Thyroid gland (tissue), 4 donors: ENCODE data around the gene IQSEC3. TPM values are rescaled to one million over a fixed set of nuclear protein-coding genes. Genes with fewer than 3 reads are reported as not detected.

ENCODE experiments used
- DNase-seq, 2 donors: peaks; one replicate each; pipeline ENCODE4 v3.0.0-alpha.2; 2019
- H3K27ac ChIP-seq, 3 donors: fragments of 200-600 bp; sonication (generic); 1 replicate in 2 of 3; 2 replicates in 1 of 3; pipeline ENCODE4 v1.5.1; 2016 to 2019; ENCODE audit warnings: mild to moderate bottlenecking in 1 of 3, moderate library complexity in 1 of 3
- H3K27me3 ChIP-seq: fragments of 200-600 bp; sonication (generic); one replicate; pipeline ENCODE4 v1.5.1; 2019
- H3K36me3 ChIP-seq, 2 donors: fragments of 200-600 bp; sonication (generic); one replicate each; pipeline ENCODE4 v1.5.1; 2016 to 2019
- H3K4me1 ChIP-seq, 2 donors: fragments of 200-600 bp; sonication (generic); one replicate each; pipeline ENCODE4 v1.5.1; 2017 to 2019
- H3K4me3 ChIP-seq, 3 donors: fragments of 200-600 bp; sonication (generic); replicated peaks in 1 of 3; 1 replicate in 2 of 3; 2 replicates in 1 of 3; pipeline ENCODE4 v1.5.1; 2016; ENCODE audit warnings: mild to moderate bottlenecking in 1 of 3
- H3K9me3 ChIP-seq: fragments of 200-600 bp; sonication (generic); one replicate; pipeline ENCODE4 v1.5.1; 2017
- POLR2A ChIP-seq, 2 donors: fragments of 450-650 bp; IDR thresholded peaks; one replicate each; pipeline ENCODE4 v1.6.1; 2017; ENCODE audit warnings: antibody characterized with exemption in 2 of 2, mild to moderate bottlenecking in 2 of 2, moderate library complexity in 1 of 2
- WGBS, 2 donors: methylation state at CpG; one replicate each; pipeline ENCODE4 v1.1.5; 2017; 5-methylcytosine and 5-hydroxymethylcytosine counted together
- intact Hi-C: fragments of 100-400 bp; cut with DNase I; formaldehyde crosslinking; loops from one replicate; pipeline ENCODE4 v1.15.1; 2023
- total RNA-seq, 4 donors: library from RNA; depleted of rRNA; stranded (reverse); fragments of >200 nt; gene quantifications; one replicate each; pipeline ENCODE4 v1.2.3, GENCODE V29; 2016
- TF ChIP-seq, protein P1 (sequence below), 6 experiments: fragments of 200-600 bp in 3 of 6; fragments of 450-650 bp in 3 of 6; sonication (generic) in 3 of 6; IDR thresholded peaks; one replicate each; pipeline ENCODE4 v1.5.1; 2016 to 2019; ENCODE audit warnings: antibody characterized with exemption in 6 of 6, mild to moderate bottlenecking in 2 of 6, inconsistent platforms in 1 of 6, moderate library complexity in 1 of 6

IQSEC3 gene
- total RNA-seq, 4 donors from 2014 or later = 0.27 to 1.3 (median 1.0) TPM

DNA sequence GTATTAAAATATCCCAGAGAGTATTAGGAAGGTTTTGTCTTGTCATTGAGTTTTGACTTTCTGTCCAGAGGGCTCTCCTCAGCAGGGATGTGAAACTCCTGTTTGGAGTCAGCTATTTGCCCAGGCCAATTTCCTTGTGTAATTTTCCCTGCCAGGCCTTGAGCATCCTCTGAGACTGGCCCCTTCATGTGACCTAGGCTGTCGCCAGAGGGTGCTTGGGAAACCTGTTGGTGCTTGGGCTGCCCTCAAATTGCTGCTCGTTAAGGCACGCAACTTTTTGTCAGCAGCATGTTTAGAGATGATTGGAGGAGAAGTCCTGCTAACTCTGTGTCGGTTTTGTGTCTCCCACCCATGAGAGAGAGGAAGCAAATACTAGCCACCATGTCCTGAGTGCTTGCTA is 39.1 kb downstream of the IQSEC3 start:
- no peak for DNase-seq
- no peak overlapping the region for H3K27ac ChIP-seq
- intact Hi-C loops = no loop called here
- TF ChIP-seq, protein P1, sequence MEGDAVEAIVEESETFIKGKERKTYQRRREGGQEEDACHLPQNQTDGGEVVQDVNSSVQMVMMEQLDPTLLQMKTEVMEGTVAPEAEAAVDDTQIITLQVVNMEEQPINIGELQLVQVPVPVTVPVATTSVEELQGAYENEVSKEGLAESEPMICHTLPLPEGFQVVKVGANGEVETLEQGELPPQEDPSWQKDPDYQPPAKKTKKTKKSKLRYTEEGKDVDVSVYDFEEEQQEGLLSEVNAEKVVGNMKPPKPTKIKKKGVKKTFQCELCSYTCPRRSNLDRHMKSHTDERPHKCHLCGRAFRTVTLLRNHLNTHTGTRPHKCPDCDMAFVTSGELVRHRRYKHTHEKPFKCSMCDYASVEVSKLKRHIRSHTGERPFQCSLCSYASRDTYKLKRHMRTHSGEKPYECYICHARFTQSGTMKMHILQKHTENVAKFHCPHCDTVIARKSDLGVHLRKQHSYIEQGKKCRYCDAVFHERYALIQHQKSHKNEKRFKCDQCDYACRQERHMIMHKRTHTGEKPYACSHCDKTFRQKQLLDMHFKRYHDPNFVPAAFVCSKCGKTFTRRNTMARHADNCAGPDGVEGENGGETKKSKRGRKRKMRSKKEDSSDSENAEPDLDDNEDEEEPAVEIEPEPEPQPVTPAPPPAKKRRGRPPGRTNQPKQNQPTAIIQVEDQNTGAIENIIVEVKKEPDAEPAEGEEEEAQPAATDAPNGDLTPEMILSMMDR (IDR thresholded peaks at IDR 0.05) = no peak
- TF ChIP-seq POLR2A (IDR thresholded peaks at IDR 0.05) = no peak
- no peak overlapping the region for H3K4me3 ChIP-seq
- no peaks in the 10 kb centered on the region for H3K4me1 ChIP-seq
- no peaks in the 10 kb centered on the region for H3K9me3 ChIP-seq
- 85 to 94% methylated on average over 4 of the region's 4 CpGs for WGBS, 2 donors
- H3K27me3 ChIP-seq = no peaks in the 10 kb centered on the region
- H3K36me3 ChIP-seq = no peaks in the 10 kb centered on the region

DNA sequence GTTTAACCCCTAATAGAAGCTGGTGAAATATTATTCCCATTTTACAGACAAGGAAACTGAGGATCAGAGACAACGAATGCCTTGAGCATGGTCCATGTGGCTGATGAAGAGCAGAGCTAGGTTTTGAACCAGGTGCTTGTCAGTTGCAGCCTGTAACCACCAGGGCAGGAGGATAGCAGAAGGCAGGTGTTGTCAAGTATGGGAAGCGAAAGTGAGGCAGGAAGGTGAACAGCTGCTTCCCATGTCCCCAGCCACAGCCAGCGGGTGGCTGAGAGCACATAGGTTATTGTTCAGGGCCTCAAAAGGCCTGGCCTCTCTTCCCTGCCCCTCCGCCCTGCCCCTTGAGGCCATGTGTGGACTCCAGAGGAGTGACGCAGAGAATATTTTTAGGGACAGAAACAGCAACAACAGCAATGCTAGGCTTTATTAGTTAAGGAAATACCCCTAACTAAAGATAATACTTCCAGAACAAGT is 39.6 kb downstream of the IQSEC3 start:
- Histone ChIP-seq H3K9me3 (no peaks in the 10 kb centered on the region), H3K4me3 (no peak overlapping the region)

DNA sequence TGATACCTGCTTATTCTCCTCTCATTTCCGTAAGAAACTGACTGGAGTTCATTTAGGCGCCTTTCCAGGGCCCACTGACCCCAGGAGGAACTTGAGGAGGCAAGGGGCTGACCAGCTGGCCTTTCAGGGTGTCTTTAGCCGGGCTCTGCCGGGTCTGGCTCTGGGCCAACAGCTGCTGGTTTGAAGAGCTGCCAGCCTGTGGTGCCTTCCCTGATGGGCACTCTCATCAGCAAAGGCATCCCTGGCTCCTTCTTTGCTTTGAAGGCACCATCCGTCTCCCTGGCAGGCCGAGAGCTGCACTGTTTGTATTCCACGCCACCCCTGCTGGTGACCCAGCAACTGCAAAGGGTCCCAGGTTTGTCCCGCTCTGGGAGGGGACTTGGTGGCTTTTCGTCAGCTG is 42.0 kb downstream of the IQSEC3 start:
- no peaks in the 10 kb centered on the region for H3K36me3 ChIP-seq
- no peak overlapping the region for H3K4me3 ChIP-seq
- no peaks in the 10 kb centered on the region for H3K4me1 ChIP-seq
- no peaks in the 10 kb centered on the region for H3K27me3 ChIP-seq
- H3K9me3 ChIP-seq = no peaks in the 10 kb centered on the region
- intact Hi-C loops = no loop called here
- DNase-seq = peak; percentile 58 to 59
- 70 to 74% methylated on average over 7 to 8 of the region's 9 CpGs for WGBS, 2 donors
- H3K27ac ChIP-seq = no peak overlapping the region
- no peak for TF ChIP-seq POLR2A (IDR thresholded peaks at IDR 0.05)
- TF ChIP-seq, protein P1 (IDR thresholded peaks at IDR 0.05) = no peak

More for the DNA sequence above, 39.6 kb downstream of the IQSEC3 start:
- Histone ChIP-seq H3K36me3 (no peaks in the 10 kb centered on the region), H3K27me3 (no peaks in the 10 kb centered on the region), H3K27ac (no peak overlapping the region), H3K4me1 (no peaks in the 10 kb centered on the region)
- no peak for DNase-seq
- TF ChIP-seq, protein P1 (IDR thresholded peaks at IDR 0.05) = no peak
- no peak for TF ChIP-seq POLR2A (IDR thresholded peaks at IDR 0.05)
- 71 to 77% methylated on average over 5 of the region's 5 CpGs for whole genome bisulfite sequencing, 2 donors
- intact Hi-C loops = no loop called here

DNA sequence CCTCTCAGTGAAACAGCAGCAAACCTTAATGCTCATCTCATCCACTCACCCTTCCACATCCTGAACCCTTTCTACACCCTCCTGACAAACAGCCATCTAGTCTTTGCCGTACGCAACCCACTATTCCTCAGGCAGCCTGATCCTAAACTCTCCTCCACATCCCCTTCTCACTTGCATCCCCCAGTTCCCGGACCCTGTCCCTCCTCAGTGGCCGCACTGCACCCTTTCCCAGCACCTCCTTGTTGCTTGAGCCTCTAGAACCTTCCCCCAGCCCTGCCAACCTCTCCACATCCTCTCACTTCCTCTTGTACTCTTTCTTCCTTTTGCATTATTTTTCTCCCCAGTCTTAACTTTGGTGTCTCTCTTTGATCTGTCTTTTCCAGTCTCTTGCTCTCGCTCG is 42.9 kb downstream of the IQSEC3 start:
- no peak for DNase-seq
- no peak overlapping the region for H3K27ac ChIP-seq
- no peaks in the 10 kb centered on the region for H3K27me3 ChIP-seq
- H3K4me3 ChIP-seq = no peak overlapping the region
- no peaks in the 10 kb centered on the region for H3K36me3 ChIP-seq
- H3K4me1 ChIP-seq = no peaks in the 10 kb centered on the region
- TF ChIP-seq, protein P1 (IDR thresholded peaks at IDR 0.05) = no peak
- no peak for TF ChIP-seq POLR2A (IDR thresholded peaks at IDR 0.05)
- 66 to 77% methylated on average over 6 of the region's 6 CpGs for WGBS, 2 donors
- H3K9me3 ChIP-seq = no peaks in the 10 kb centered on the region
- intact Hi-C loops = no loop called here

DNA sequence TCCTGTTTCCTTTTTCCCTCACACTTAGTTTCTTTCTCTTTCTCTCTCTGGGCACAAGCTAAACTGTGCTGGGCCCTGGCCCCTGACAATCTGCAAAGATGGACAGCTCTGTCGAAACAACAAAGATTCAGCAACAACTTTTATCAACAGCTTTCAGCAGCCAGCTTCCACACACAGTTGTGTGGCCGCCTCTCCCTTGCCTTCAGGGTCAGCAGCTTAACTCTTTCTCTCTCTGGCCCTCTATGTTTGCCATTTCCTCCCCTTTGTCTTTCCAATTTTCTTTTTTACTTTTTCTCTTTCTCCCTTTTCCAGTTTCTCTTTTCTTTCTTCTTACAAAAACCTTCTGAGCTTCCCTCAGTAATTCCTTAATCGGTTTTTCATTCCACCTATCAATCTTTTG is 43.3 kb downstream of the IQSEC3 start:
- Histone ChIP-seq H3K4me3 (no peak overlapping the region), H3K36me3 (no peaks in the 10 kb centered on the region), H3K9me3 (no peaks in the 10 kb centered on the region), H3K27ac (no peak overlapping the region), H3K27me3 (no peaks in the 10 kb centered on the region), H3K4me1 (no peaks in the 10 kb centered on the region)
- 62 to 66% methylated on average over 3 of the region's 3 CpGs for WGBS, 2 donors
- DNase-seq = no peak
- TF ChIP-seq, protein P1 (IDR thresholded peaks at IDR 0.05) = no peak
- TF ChIP-seq POLR2A (IDR thresholded peaks at IDR 0.05) = no peak
- intact Hi-C loops = no loop called here
